ENCODE measurements around the gene ATXN1L. TPM values are rescaled to one million over a fixed set of nuclear protein-coding genes. Genes with fewer than 3 reads are reported as not detected.
"Not testable (repeated sequence)": the region's sequence is repeated elsewhere in the genome, so short reads cannot be mapped to it uniquely, and the experiment has no call there.

ATXN1L gene
- total RNA-seq, 3 donors from 2014 or later (not counting 1 experiment from before 2014, with no cell fraction given), result 59.7 to 66.9 (median 59.8) TPM

- Histone ChIP-seq H3K4me3 (ENCODE audit: low read length) (no peak overlapping the region), H3K36me3 (ENCODE audit: control insufficient read depth, insufficient read depth, low read length) (peaks cover 32% of the 10 kb centered on the region), H3K27ac (ENCODE audit: low read length) (no peak overlapping the region), H3K27me3 (ENCODE audit: control insufficient read depth, insufficient read depth, low read length) (no peaks in the 10 kb centered on the region), H3K4me1 (ENCODE audit: control insufficient read depth, insufficient read depth, low read length) (no peaks in the 10 kb centered on the region), H3K9me3 (ENCODE audit: control insufficient read depth, insufficient read depth, low read length) (no peaks in the 10 kb centered on the region)
- H3K27ac Mint-ChIP-seq, result no peak overlapping the region
- DNase-seq (no peak), ATAC-seq (no peak)
- no peaks in the 10 kb centered on the region for H3K9me3 Mint-ChIP-seq
- no peaks in the 10 kb centered on the region for H3K27me3 Mint-ChIP-seq (ENCODE audit: low read depth in 2 of 2)
- intact Hi-C loops (cut with micrococcal nuclease), result no loop called here
- no peak overlapping the region for H3K4me3 Mint-ChIP-seq
- no peak for TF ChIP-seq CTCF (IDR thresholded peaks at IDR 0.05)
- WGBS (ENCODE audit: insufficient coverage), result 97% methylated on average over 7 of the region's 7 CpGs
- peaks cover 1 to 5% of the 10 kb centered on the region in 2 donors for H3K4me1 Mint-ChIP-seq
- peaks cover 7% of the 10 kb centered on the region for H3K36me3 Mint-ChIP-seq
Observed at GRCh38 chr16:71865173-71865863, 19.5 kb downstream of the ATXN1L start.

- H3K36me3 Mint-ChIP-seq; DNase-seq; H3K27me3 ChIP-seq (ENCODE audit: control insufficient read depth, insufficient read depth, low read length); ATAC-seq; intact Hi-C loops (cut with micrococcal nuclease); H3K9me3 Mint-ChIP-seq; H3K27ac ChIP-seq (ENCODE audit: low read length); H3K4me1 ChIP-seq (ENCODE audit: control insufficient read depth, insufficient read depth, low read length); H3K4me3 Mint-ChIP-seq; H3K27me3 Mint-ChIP-seq (ENCODE audit: low read depth in 2 of 2); H3K4me1 Mint-ChIP-seq; H3K27ac Mint-ChIP-seq; H3K4me3 ChIP-seq (ENCODE audit: low read length); H3K9me3 ChIP-seq (ENCODE audit: control insufficient read depth, insufficient read depth, low read length): not testable (repeated sequence)
- WGBS (ENCODE audit: insufficient coverage), result 98% methylated on average over 4 of the region's 6 CpGs
- H3K36me3 ChIP-seq (ENCODE audit: control insufficient read depth, insufficient read depth, low read length), result peaks cover 26% of the 10 kb centered on the region
Observed at GRCh38 chr16:71867175-71867574, 21.4 kb downstream of the ATXN1L start.

DNA sequence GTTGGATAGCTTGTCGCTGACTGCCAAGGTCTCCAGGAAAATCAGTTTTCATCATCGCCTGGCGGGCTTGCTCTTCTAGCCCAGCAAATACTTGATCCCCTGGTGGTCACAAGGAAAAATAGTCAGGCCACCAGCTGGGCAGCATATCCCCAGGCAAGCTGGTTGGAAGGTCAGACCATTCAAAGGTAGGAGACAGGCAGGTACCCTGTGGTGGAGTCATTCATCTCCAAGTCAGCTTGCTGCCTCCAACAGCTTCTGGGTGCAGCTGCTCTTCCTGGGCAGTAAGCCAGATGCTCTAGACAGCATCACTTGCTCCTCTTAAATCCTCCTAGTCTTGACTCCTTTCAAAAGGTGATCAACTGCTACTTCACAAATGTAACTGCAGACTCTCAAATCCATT is 22.2 kb downstream of the ATXN1L start:
- Mint-ChIP-seq H3K4me3 (no peak overlapping the region), H3K36me3 (peaks cover 7% of the 10 kb centered on the region), H3K27me3 (ENCODE audit: low read depth in 2 of 2) (no peaks in the 10 kb centered on the region), H3K27ac (no peak overlapping the region), H3K9me3 (no peaks in the 10 kb centered on the region), H3K4me1 (peaks cover 0 to 5% of the 10 kb centered on the region in 2 donors)
- intact Hi-C loops (cut with micrococcal nuclease), result no loop called here
- Histone ChIP-seq H3K27ac (ENCODE audit: low read length) (no peak overlapping the region), H3K9me3 (ENCODE audit: control insufficient read depth, insufficient read depth, low read length) (no peaks in the 10 kb centered on the region), H3K4me3 (ENCODE audit: low read length) (no peak overlapping the region), H3K36me3 (ENCODE audit: control insufficient read depth, insufficient read depth, low read length) (peaks cover 21% of the 10 kb centered on the region), H3K4me1 (ENCODE audit: control insufficient read depth, insufficient read depth, low read length) (no peaks in the 10 kb centered on the region), H3K27me3 (ENCODE audit: control insufficient read depth, insufficient read depth, low read length) (no peaks in the 10 kb centered on the region)
- no peak for TF ChIP-seq CTCF (IDR thresholded peaks at IDR 0.05)
- no peak for DNase-seq
- ATAC-seq, result no peak
- WGBS (ENCODE audit: insufficient coverage), result 98% methylated on average over 3 of the region's 3 CpGs

DNA sequence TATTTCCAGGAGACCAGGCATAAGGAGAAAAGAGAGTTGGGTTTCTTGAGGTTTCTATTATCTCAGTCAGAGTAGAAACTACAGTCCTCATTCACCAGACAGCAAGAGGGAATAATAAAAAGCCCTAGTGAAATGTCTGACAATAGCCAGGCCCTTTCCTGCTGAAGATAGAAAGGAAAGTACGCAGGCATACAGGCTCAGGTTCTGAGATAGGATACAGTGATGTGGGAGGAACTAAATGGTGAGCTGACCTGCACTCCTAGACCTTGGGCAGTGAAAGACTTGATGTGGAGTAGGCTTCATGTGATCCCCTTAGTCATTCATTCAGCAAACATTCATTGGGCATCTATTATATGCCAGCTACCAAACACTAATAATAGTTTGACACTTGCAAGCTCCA is 23.3 kb downstream of the ATXN1L start:
- H3K36me3 Mint-ChIP-seq, result peaks cover 7% of the 10 kb centered on the region
- H3K9me3 Mint-ChIP-seq, result no peaks in the 10 kb centered on the region
- no peak overlapping the region for H3K27ac Mint-ChIP-seq
- no peak for TF ChIP-seq CTCF (IDR thresholded peaks at IDR 0.05)
- intact Hi-C loops (cut with micrococcal nuclease), result no loop called here
- Histone ChIP-seq H3K4me1 (ENCODE audit: control insufficient read depth, insufficient read depth, low read length) (no peaks in the 10 kb centered on the region), H3K4me3 (ENCODE audit: low read length) (no peak overlapping the region), H3K27ac (ENCODE audit: low read length) (no peak overlapping the region), H3K36me3 (ENCODE audit: control insufficient read depth, insufficient read depth, low read length) (peaks cover 15% of the 10 kb centered on the region), H3K9me3 (ENCODE audit: control insufficient read depth, insufficient read depth, low read length) (no peaks in the 10 kb centered on the region), H3K27me3 (ENCODE audit: control insufficient read depth, insufficient read depth, low read length) (no peaks in the 10 kb centered on the region)
- no peak overlapping the region for H3K4me3 Mint-ChIP-seq
- DNase-seq (no peak), ATAC-seq (no peak)
- 95% methylated on average over 1 of the region's 1 CpG for WGBS (ENCODE audit: insufficient coverage)
- H3K4me1 Mint-ChIP-seq, result peaks cover 0 to 5% of the 10 kb centered on the region in 2 donors
- H3K27me3 Mint-ChIP-seq (ENCODE audit: low read depth in 2 of 2), result no peaks in the 10 kb centered on the region

Data from natural killer cell (primary cell).